Testis (tissue), 3 donors: ENCODE results near the gene INAFM2. TPM values are rescaled to one million over a fixed set of nuclear protein-coding genes. Genes with fewer than 3 reads are reported as not detected.

ENCODE experiments used
- DNase-seq: peaks from one replicate; pipeline ENCODE4 v3.0.0-alpha.2; 2019
- H3K27ac ChIP-seq, 2 donors: fragments of 200-600 bp; sonication (generic); one replicate each; pipeline ENCODE4 v1.5.1; 2019
- H3K27me3 ChIP-seq: fragments of 200-600 bp; sonication (generic); one replicate; pipeline ENCODE4 v1.5.1; 2019
- H3K36me3 ChIP-seq: fragments of 200-600 bp; sonication (generic); one replicate; pipeline ENCODE4 v1.5.1; 2017; ENCODE audit warnings: low read depth; ENCODE audit errors: missing control alignments
- H3K4me1 ChIP-seq: fragments of 200-600 bp; sonication (generic); one replicate; pipeline ENCODE4 v1.5.1; 2019
- H3K4me3 ChIP-seq, 2 donors: fragments of 200-600 bp; sonication (generic); one replicate each; pipeline ENCODE4 v1.5.1; 2017 to 2019
- H3K9me3 ChIP-seq: fragments of 200-600 bp; sonication (generic); one replicate; pipeline ENCODE4 v1.5.1; 2017
- CTCF ChIP-seq, 3 experiments: fragments of 450-650 bp in 2 of 3; fragments of 200-600 bp in 1 of 3; sonication (generic) in 1 of 3; IDR thresholded peaks; one replicate each; pipeline ENCODE4 v1.5.1; 2016 to 2019; ENCODE audit warnings: antibody characterized with exemption in 3 of 3, mild to moderate bottlenecking in 2 of 3, moderate library complexity in 1 of 3
- POLR2A ChIP-seq: fragments of 450-650 bp; IDR thresholded peaks from one replicate; pipeline ENCODE4 v1.6.1; 2017; ENCODE audit warnings: antibody characterized with exemption, mild to moderate bottlenecking, moderate library complexity
- WGBS, 2 donors: methylation state at CpG; one replicate each; pipeline ENCODE4 v1.1.5; 2018; 5-methylcytosine and 5-hydroxymethylcytosine counted together
- intact Hi-C: fragments of 100-400 bp; cut with DNase I; formaldehyde crosslinking; loops from one replicate; pipeline ENCODE4 v1.15.1; 2023; ENCODE audit warnings: low total_unique reads
- polyA plus RNA-seq: library from polyadenylated mRNA; stranded (reverse); fragments of 350-450 nt; fragmentation: Illumina TruSeq; extraction: RNeasy Lipid Tissue Mini Kit (QIAGEN cat#74804); gene quantifications from one replicate; pipeline ENCODE4 v1.2.3, GENCODE V29; 2014; ENCODE audit warnings: low read depth, low replicate concordance; ENCODE audit not compliant: insufficient read depth
- total RNA-seq, 2 donors: library from RNA; depleted of rRNA; stranded (reverse); fragments of >200 nt; gene quantifications; one replicate each; pipeline ENCODE4 v1.2.3, GENCODE V29; 2016

INAFM2 gene
- total and polyA plus RNA-seq, 3 donors from 2014 or later, result 31.8 to 49.8 (median 43.4) TPM

GRCh38 chr15:40366457-40367370 is 43.2 kb downstream of the INAFM2 start:
- no peak for TF ChIP-seq POLR2A
- TF ChIP-seq CTCF (IDR thresholded peaks at IDR 0.05), result no peak
- Histone ChIP-seq H3K9me3 (no peaks in the 10 kb centered on the region), H3K27ac (no peak overlapping the region), H3K4me1 (no peaks in the 10 kb centered on the region), H3K36me3 (no peaks in the 10 kb centered on the region), H3K27me3 (no peaks in the 10 kb centered on the region), H3K4me3 (no peak overlapping the region)
- WGBS, 2 donors, result 78 to 82% methylated on average over 9 to 14 of the region's 14 CpGs
- DNase-seq, result peak; percentile 93
- intact Hi-C loops, result loop anchor here (10.0 kb wide), 1 partner anchor 48 kb away; no protein-coding TSS in a partner anchor

GRCh38 chr15:40367371-40367685 is 43.8 kb downstream of the INAFM2 start:
- intact Hi-C loops, result loop anchor here (10.0 kb wide), 1 partner anchor 47 kb away; no protein-coding TSS in a partner anchor
- Histone ChIP-seq H3K27ac (no peak overlapping the region), H3K4me3 (peak overlapping the region in 1 of 2 donors; percentile 27), H3K4me1 (no peaks in the 10 kb centered on the region), H3K36me3 (no peaks in the 10 kb centered on the region), H3K9me3 (no peaks in the 10 kb centered on the region), H3K27me3 (no peaks in the 10 kb centered on the region)
- TF ChIP-seq POLR2A, result no peak
- no peak for TF ChIP-seq CTCF (IDR thresholded peaks at IDR 0.05)
- no peak for DNase-seq
- WGBS, 2 donors, result 56 to 62% methylated on average over 4 to 5 of the region's 5 CpGs

GRCh38 chr15:40367686-40368611 is 44.5 kb downstream of the INAFM2 start:
- Histone ChIP-seq H3K27me3 (no peaks in the 10 kb centered on the region), H3K9me3 (no peaks in the 10 kb centered on the region), H3K4me1 (no peaks in the 10 kb centered on the region), H3K27ac (no peak overlapping the region), H3K4me3 (peak overlapping the region; percentile 37 to 45), H3K36me3 (no peaks in the 10 kb centered on the region)
- TF ChIP-seq POLR2A (no peak), CTCF (IDR thresholded peaks at IDR 0.05) (peak; percentile 77 to 83 (median 80))
- WGBS, 2 donors, result 10 to 38% methylated on average over 10 to 72 of the region's 91 CpGs
- peak; percentile 89 for DNase-seq
- intact Hi-C loops, result loop anchor here (10.0 kb wide), 1 partner anchor 47 kb away; no protein-coding TSS in a partner anchor

- WGBS, 2 donors, result 88 to 89% methylated on average over 13 to 24 of the region's 24 CpGs
- Histone ChIP-seq H3K4me3 (no peak overlapping the region), H3K27me3 (no peaks in the 10 kb centered on the region), H3K4me1 (no peaks in the 10 kb centered on the region), H3K9me3 (no peaks in the 10 kb centered on the region), H3K36me3 (no peaks in the 10 kb centered on the region), H3K27ac (no peak overlapping the region)
- intact Hi-C loops, result loop anchor here (10.0 kb wide), 1 partner anchor 46 kb away; no protein-coding TSS in a partner anchor
- TF ChIP-seq POLR2A, result no peak
- no peak for TF ChIP-seq CTCF (IDR thresholded peaks at IDR 0.05)
- DNase-seq, result no peak
These were observed 45.4 kb downstream of the INAFM2 start for GRCh38 chr15:40368719-40369473.
